MM.1S (cell line): ENCODE results near the gene KCNG2.

Experiments used
- DNase-seq: peaks from one replicate; pipeline ENCODE4 v3.0.0-alpha.2; 2015
- H2AFZ ChIP-seq: fragments of 300-600 bp; sonication (generic); 2 replicates; pipeline ENCODE4 v1.6.0; 2016; ENCODE audit warnings: antibody characterized with exemption, low read length
- H3F3A ChIP-seq: fragments of 300-600 bp; sonication (generic); 2 replicates; pipeline ENCODE4 v1.6.1; 2016; ENCODE audit warnings: mild to moderate bottlenecking, antibody characterized with exemption, low read length, moderate library complexity, mixed read lengths; ENCODE audit not compliant: insufficient read depth
- H3K27ac ChIP-seq: fragments of 300-600 bp; sonication (generic); 2 replicates; pipeline ENCODE4 v1.5.1; 2016; ENCODE audit warnings: mild to moderate bottlenecking, low read length
- H3K27me3 ChIP-seq: fragments of 300-600 bp; sonication (generic); replicated peaks from 2 replicates; pipeline ENCODE4 v1.6.0; 2016; ENCODE audit warnings: low read length; ENCODE audit not compliant: insufficient read depth
- H3K36me3 ChIP-seq: fragments of 300-600 bp; sonication (generic); replicated peaks from 2 replicates; pipeline ENCODE4 v1.6.1; 2016; ENCODE audit warnings: mild to moderate bottlenecking, low read length, mixed read lengths; ENCODE audit not compliant: insufficient read depth
- H3K4me1 ChIP-seq: fragments of 300-600 bp; sonication (generic); 2 replicates; pipeline ENCODE4 v1.6.1; 2016; ENCODE audit warnings: low read length, mixed read lengths
- H3K4me2 ChIP-seq: fragments of 300-600 bp; sonication (generic); 2 replicates; pipeline ENCODE4 v1.6.0; 2016; ENCODE audit warnings: low read depth, low read length
- H3K4me3 ChIP-seq: fragments of 300-600 bp; sonication (generic); 2 replicates; pipeline ENCODE4 v1.5.1; 2016; ENCODE audit warnings: low read length, mixed read lengths
- H3K79me2 ChIP-seq: fragments of 300-600 bp; sonication (generic); 2 replicates; pipeline ENCODE4 v1.6.1; 2016; ENCODE audit warnings: mixed run types, low read length, mixed read lengths
- H3K9ac ChIP-seq: fragments of 300-600 bp; sonication (generic); 2 replicates; pipeline ENCODE4 v1.6.1; 2016; ENCODE audit warnings: low read length, mixed read lengths
- H3K9me2 ChIP-seq: fragments of 300-600 bp; sonication (generic); replicated peaks from 2 replicates; pipeline ENCODE4 v1.6.1; 2016; ENCODE audit warnings: mild to moderate bottlenecking, low read length, mixed read lengths; ENCODE audit not compliant: insufficient read depth
- H3K9me3 ChIP-seq: fragments of 300-600 bp; sonication (generic); replicated peaks from 2 replicates; pipeline ENCODE4 v1.6.1; 2016; ENCODE audit warnings: mild to moderate bottlenecking, low read length, mixed read lengths; ENCODE audit not compliant: insufficient read depth
- H4K20me1 ChIP-seq: fragments of 300-600 bp; sonication (generic); 2 replicates; pipeline ENCODE4 v1.6.1; 2016; ENCODE audit warnings: mild to moderate bottlenecking, low read length, moderate library complexity, mixed read lengths; ENCODE audit not compliant: insufficient read depth
- CTCF ChIP-seq: fragments of 300-600 bp; sonication (generic); IDR thresholded peaks from 2 replicates; pipeline ENCODE4 v1.5.1; 2016; ENCODE audit warnings: antibody characterized with exemption, low read length, mixed read lengths
- EZH2 ChIP-seq: fragments of 300-600 bp; sonication (generic); optimal IDR thresholded peaks from 2 replicates; pipeline ENCODE3; 2017; ENCODE audit warnings: low read depth, mild to moderate bottlenecking, antibody characterized with exemption, low read length, mixed read lengths
- EZH2phosphoT487 ChIP-seq: fragments of 300-600 bp; sonication (generic); IDR thresholded peaks from 2 replicates; pipeline ENCODE4 v1.6.1; 2018; ENCODE audit warnings: antibody characterized with exemption, low read length

KCNG2 gene

GRCh38 chr18:79766308-79766707 lies 31.4 kb upstream of the KCNG2 start:
- Histone ChIP-seq H3K9me3 (no peaks in the 10 kb centered on the region), H3K27ac (no peak overlapping the region), H3F3A (no peaks in the 10 kb centered on the region), H3K9me2 (no peaks in the 10 kb centered on the region), H3K4me1 (no peaks in the 10 kb centered on the region), H3K79me2 (no peaks in the 10 kb centered on the region), H4K20me1 (no peaks in the 10 kb centered on the region), H3K4me3 (no peak overlapping the region), H2AFZ (no peak overlapping the region), H3K27me3 (0 out of 2 replicates have a peak, but pooled peaks cover 5% of the 10 kb centered on the region), H3K36me3 (no peaks in the 10 kb centered on the region), H3K9ac (no peak overlapping the region), H3K4me2 (no peak overlapping the region)
- no peak for DNase-seq
- TF ChIP-seq CTCF (no peak), EZH2 (no peak), EZH2phosphoT487 (no peak)

GRCh38 chr18:79768745-79769144 lies 29.0 kb upstream of the KCNG2 start:
- no peaks in the 10 kb centered on the region for H3F3A ChIP-seq
- no peaks in the 10 kb centered on the region for H3K9me2 ChIP-seq
- no peaks in the 10 kb centered on the region for H3K9me3 ChIP-seq
- no peak overlapping the region for H3K27ac ChIP-seq
- H3K36me3 ChIP-seq, result no peaks in the 10 kb centered on the region
- no peaks in the 10 kb centered on the region for H4K20me1 ChIP-seq
- no peak overlapping the region for H2AFZ ChIP-seq
- H3K4me2 ChIP-seq, result no peak overlapping the region
- no peak for DNase-seq
- H3K9ac ChIP-seq, result no peak overlapping the region
- no peaks in the 10 kb centered on the region for H3K4me1 ChIP-seq
- H3K27me3 ChIP-seq, result 0 out of 2 replicates have a peak, but pooled peaks cover 5% of the 10 kb centered on the region
- no peak overlapping the region for H3K4me3 ChIP-seq
- no peaks in the 10 kb centered on the region for H3K79me2 ChIP-seq
- TF ChIP-seq EZH2 (no peak), EZH2phosphoT487 (no peak), CTCF (no peak)

- H3K79me2 ChIP-seq, result no peaks in the 10 kb centered on the region
- TF ChIP-seq EZH2phosphoT487, result no peak
- TF ChIP-seq EZH2, result no peak
- TF ChIP-seq CTCF, result no peak
- H3K27me3 ChIP-seq, result 0 out of 2 replicates have a peak, but pooled peaks cover 5% of the 10 kb centered on the region
- no peaks in the 10 kb centered on the region for H4K20me1 ChIP-seq
- no peak overlapping the region for H3K4me3 ChIP-seq
- DNase-seq, result no peak
- H3K36me3 ChIP-seq, result no peaks in the 10 kb centered on the region
- no peak overlapping the region for H2AFZ ChIP-seq
- H3K4me2 ChIP-seq, result no peak overlapping the region
- H3F3A ChIP-seq, result no peaks in the 10 kb centered on the region
- H3K27ac ChIP-seq, result no peak overlapping the region
- no peak overlapping the region for H3K9ac ChIP-seq
- H3K9me3 ChIP-seq, result no peaks in the 10 kb centered on the region
- no peaks in the 10 kb centered on the region for H3K4me1 ChIP-seq
- no peaks in the 10 kb centered on the region for H3K9me2 ChIP-seq
These were observed 27.8 kb upstream of the KCNG2 start for GRCh38 chr18:79769698-79770500.
